Neural cell (in vitro differentiated cells): ENCODE data around the gene CPHXL2. TPM values are rescaled to one million over a fixed set of nuclear protein-coding genes. Genes with fewer than 3 reads are reported as not detected.
A peak's percentile ranks its signal among the peaks of the same experiment; 100 is the strongest.

Source experiments
- H2AFZ ChIP-seq: fragments of 200-600, 300-800 bp; sonication (generic), shearing (Covaris generic); 2 replicates; pipeline ENCODE4 v1.6.0; 2014; ENCODE audit warnings: low read depth, mild to moderate bottlenecking, antibody characterized with exemption, low read length, moderate library complexity
- H3F3A ChIP-seq: fragments of 200-600 bp; shearing (Covaris generic); 2 replicates; pipeline ENCODE4 v1.6.1; 2016; ENCODE audit warnings: mild to moderate bottlenecking, moderate library complexity, mixed read lengths, antibody characterized with exemption, low read length; ENCODE audit not compliant: insufficient read depth, poor library complexity, severe bottlenecking
- H3K27ac ChIP-seq: fragments of 200-600, 300-800 bp; sonication (generic), shearing (Covaris generic); 2 replicates; pipeline ENCODE4 v1.5.1; 2014; ENCODE audit warnings: mild to moderate bottlenecking, low read length, moderate library complexity
- H3K27me3 ChIP-seq: fragments of 300-800, 200-600 bp; sonication (generic), shearing (Covaris generic); 2 replicates; pipeline ENCODE4 v1.6.0; 2014; ENCODE audit warnings: mild to moderate bottlenecking, low read depth, low read length, moderate library complexity; ENCODE audit not compliant: insufficient read depth
- H3K36me3 ChIP-seq: fragments of 300-800, 200-600 bp; sonication (generic), shearing (Covaris generic); 2 replicates; pipeline ENCODE4 v1.5.1; 2014; ENCODE audit warnings: mild to moderate bottlenecking, antibody characterized with exemption, low read length, moderate library complexity; ENCODE audit not compliant: insufficient read depth
- H3K4me2 ChIP-seq: fragments of 300-800, 200-600 bp; sonication (generic), shearing (Covaris generic); 2 replicates; pipeline ENCODE4 v1.6.0; 2014; ENCODE audit warnings: mild to moderate bottlenecking, low read length
- H3K4me3 ChIP-seq: fragments of 300-800, 200-600 bp; sonication (generic), shearing (Covaris generic); 2 replicates; pipeline ENCODE4 v1.5.1; 2014; ENCODE audit warnings: mild to moderate bottlenecking, low read length, moderate library complexity
- H3K79me2 ChIP-seq: fragments of 200-600 bp; shearing (Covaris generic); replicated peaks from 2 replicates; pipeline ENCODE4 v1.6.0; 2014; ENCODE audit warnings: mild to moderate bottlenecking, low read length, moderate library complexity; ENCODE audit not compliant: insufficient read depth
- H3K9ac ChIP-seq: fragments of 300-800, 200-600 bp; sonication (generic), shearing (Covaris generic); 2 replicates; pipeline ENCODE4 v1.6.1; 2016; ENCODE audit warnings: mild to moderate bottlenecking, low read length, mixed read lengths
- H3K9me2 ChIP-seq: fragments of 200-600 bp; shearing (Covaris generic); 2 replicates; pipeline ENCODE4 v1.6.1; 2016; ENCODE audit warnings: mild to moderate bottlenecking, low read length, mixed read lengths; ENCODE audit not compliant: insufficient read depth
- H3K9me3 ChIP-seq: fragments of 200-600, 300-800 bp; sonication (generic), shearing (Covaris generic); 2 replicates; pipeline ENCODE4 v1.6.1; 2016; ENCODE audit warnings: mild to moderate bottlenecking, mixed run types, low read length, moderate library complexity, mixed read lengths
- H4K20me1 ChIP-seq: fragments of 200-600 bp; shearing (Covaris generic); 2 replicates; pipeline ENCODE4 v1.6.1; 2016; ENCODE audit warnings: mild to moderate bottlenecking, mixed run types; ENCODE audit not compliant: insufficient read depth
- EP300 ChIP-seq: fragments of 450-650 bp; conservative IDR thresholded peaks from 2 replicates; pipeline ENCODE4 v1.6.1; 2014; ENCODE audit warnings: antibody characterized with exemption, mild to moderate bottlenecking, moderate library complexity; ENCODE audit not compliant: poor library complexity, severe bottlenecking
- EZH2 ChIP-seq: fragments of 200-600, 300-800 bp; shearing (Covaris generic), sonication (generic); IDR thresholded peaks from 2 replicates; pipeline ENCODE4 v1.6.1; 2014; ENCODE audit warnings: antibody characterized with exemption, low read length, borderline replicate concordance, mild to moderate bottlenecking; ENCODE audit not compliant: insufficient read depth, poor library complexity, severe bottlenecking
- MXI1 ChIP-seq: fragments of 450-650 bp; conservative IDR thresholded peaks from 2 replicates; pipeline ENCODE4 v1.6.1; 2014; ENCODE audit warnings: antibody characterized with exemption, mild to moderate bottlenecking; ENCODE audit not compliant: poor library complexity, severe bottlenecking
- POLR2AphosphoS5 ChIP-seq: IDR thresholded peaks from 2 replicates; pipeline ENCODE4 v1.6.1; 2012
- RAD21 ChIP-seq: fragments of 450-650 bp; conservative IDR thresholded peaks from 2 replicates; pipeline ENCODE4 v1.6.1; 2014; ENCODE audit warnings: antibody characterized with exemption, mild to moderate bottlenecking, moderate library complexity
- SMC3 ChIP-seq: fragments of 450-650 bp; conservative IDR thresholded peaks from 2 replicates; pipeline ENCODE4 v1.6.1; 2014; ENCODE audit warnings: antibody characterized with exemption, mild to moderate bottlenecking, moderate library complexity; ENCODE audit not compliant: poor library complexity
- TAF1 ChIP-seq: IDR thresholded peaks from 2 replicates; pipeline ENCODE4 v1.6.1; 2012; ENCODE audit warnings: low read depth
- polyA plus RNA-seq: library from polyadenylated mRNA; depleted of rRNA; stranded (reverse); fragments of >200 nt; gene quantifications from 2 replicates; pipeline ENCODE4 v1.2.3, GENCODE V29; 2014
- TF ChIP-seq, protein P1 (sequence below): fragments of 450-650 bp; IDR thresholded peaks from 2 replicates; pipeline ENCODE4 v1.5.1; 2014; ENCODE audit warnings: antibody characterized with exemption, mild to moderate bottlenecking, moderate library complexity; ENCODE audit not compliant: poor library complexity, severe bottlenecking
- TF ChIP-seq, protein P2 (sequence below): IDR thresholded peaks from 2 replicates; pipeline ENCODE4 v1.6.1; 2012; ENCODE audit warnings: borderline replicate concordance

Gene CPHXL2
- polyA plus RNA-seq, 1 donor from 2014 or later, result not detected

DNA sequence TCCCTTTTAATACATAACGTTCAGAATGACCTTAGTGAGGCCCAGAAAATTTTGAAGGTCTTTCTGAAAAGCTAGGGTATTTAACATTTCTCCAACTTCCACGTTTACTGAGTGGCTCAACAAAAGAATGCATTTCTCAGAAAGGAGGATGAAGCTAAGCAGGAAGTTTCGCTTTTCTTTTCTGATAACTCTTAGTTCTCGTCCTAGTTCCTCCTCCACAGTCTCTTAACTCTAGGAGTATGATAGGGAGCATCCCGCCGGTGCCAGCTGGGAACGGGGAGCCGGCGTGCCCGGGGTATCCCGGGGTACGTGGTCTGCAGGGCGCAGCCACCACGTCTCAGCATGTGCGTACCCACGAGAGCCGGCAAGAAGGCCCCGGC is 29.7 kb downstream of the CPHXL2 start:
- Histone ChIP-seq H3K4me2 (peak overlapping the region; percentile 70), H3K9me2 (no peaks in the 10 kb centered on the region), H3K79me2 (peaks cover 75% of the 10 kb centered on the region), H3K9me3 (no peaks in the 10 kb centered on the region), H3K36me3 (no peaks in the 10 kb centered on the region), H3K27me3 (no peaks in the 10 kb centered on the region), H4K20me1 (peaks cover 17% of the 10 kb centered on the region), H3K9ac (peak overlapping the region; percentile 99), H3K4me3 (peak overlapping the region; percentile 87), H3F3A (peaks cover 3% of the 10 kb centered on the region), H3K27ac (peak overlapping the region; percentile 99), H2AFZ (peak overlapping the region; percentile 37)
- TF ChIP-seq MXI1 (no peak), EZH2 (no peak), POLR2AphosphoS5 (no peak), EP300 (no peak), RAD21 (no peak), SMC3 (no peak), TAF1 (no peak)
- TF ChIP-seq, protein P1, sequence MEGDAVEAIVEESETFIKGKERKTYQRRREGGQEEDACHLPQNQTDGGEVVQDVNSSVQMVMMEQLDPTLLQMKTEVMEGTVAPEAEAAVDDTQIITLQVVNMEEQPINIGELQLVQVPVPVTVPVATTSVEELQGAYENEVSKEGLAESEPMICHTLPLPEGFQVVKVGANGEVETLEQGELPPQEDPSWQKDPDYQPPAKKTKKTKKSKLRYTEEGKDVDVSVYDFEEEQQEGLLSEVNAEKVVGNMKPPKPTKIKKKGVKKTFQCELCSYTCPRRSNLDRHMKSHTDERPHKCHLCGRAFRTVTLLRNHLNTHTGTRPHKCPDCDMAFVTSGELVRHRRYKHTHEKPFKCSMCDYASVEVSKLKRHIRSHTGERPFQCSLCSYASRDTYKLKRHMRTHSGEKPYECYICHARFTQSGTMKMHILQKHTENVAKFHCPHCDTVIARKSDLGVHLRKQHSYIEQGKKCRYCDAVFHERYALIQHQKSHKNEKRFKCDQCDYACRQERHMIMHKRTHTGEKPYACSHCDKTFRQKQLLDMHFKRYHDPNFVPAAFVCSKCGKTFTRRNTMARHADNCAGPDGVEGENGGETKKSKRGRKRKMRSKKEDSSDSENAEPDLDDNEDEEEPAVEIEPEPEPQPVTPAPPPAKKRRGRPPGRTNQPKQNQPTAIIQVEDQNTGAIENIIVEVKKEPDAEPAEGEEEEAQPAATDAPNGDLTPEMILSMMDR, result no peak
- TF ChIP-seq, protein P2, sequence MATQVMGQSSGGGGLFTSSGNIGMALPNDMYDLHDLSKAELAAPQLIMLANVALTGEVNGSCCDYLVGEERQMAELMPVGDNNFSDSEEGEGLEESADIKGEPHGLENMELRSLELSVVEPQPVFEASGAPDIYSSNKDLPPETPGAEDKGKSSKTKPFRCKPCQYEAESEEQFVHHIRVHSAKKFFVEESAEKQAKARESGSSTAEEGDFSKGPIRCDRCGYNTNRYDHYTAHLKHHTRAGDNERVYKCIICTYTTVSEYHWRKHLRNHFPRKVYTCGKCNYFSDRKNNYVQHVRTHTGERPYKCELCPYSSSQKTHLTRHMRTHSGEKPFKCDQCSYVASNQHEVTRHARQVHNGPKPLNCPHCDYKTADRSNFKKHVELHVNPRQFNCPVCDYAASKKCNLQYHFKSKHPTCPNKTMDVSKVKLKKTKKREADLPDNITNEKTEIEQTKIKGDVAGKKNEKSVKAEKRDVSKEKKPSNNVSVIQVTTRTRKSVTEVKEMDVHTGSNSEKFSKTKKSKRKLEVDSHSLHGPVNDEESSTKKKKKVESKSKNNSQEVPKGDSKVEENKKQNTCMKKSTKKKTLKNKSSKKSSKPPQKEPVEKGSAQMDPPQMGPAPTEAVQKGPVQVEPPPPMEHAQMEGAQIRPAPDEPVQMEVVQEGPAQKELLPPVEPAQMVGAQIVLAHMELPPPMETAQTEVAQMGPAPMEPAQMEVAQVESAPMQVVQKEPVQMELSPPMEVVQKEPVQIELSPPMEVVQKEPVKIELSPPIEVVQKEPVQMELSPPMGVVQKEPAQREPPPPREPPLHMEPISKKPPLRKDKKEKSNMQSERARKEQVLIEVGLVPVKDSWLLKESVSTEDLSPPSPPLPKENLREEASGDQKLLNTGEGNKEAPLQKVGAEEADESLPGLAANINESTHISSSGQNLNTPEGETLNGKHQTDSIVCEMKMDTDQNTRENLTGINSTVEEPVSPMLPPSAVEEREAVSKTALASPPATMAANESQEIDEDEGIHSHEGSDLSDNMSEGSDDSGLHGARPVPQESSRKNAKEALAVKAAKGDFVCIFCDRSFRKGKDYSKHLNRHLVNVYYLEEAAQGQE, result no peak

DNA sequence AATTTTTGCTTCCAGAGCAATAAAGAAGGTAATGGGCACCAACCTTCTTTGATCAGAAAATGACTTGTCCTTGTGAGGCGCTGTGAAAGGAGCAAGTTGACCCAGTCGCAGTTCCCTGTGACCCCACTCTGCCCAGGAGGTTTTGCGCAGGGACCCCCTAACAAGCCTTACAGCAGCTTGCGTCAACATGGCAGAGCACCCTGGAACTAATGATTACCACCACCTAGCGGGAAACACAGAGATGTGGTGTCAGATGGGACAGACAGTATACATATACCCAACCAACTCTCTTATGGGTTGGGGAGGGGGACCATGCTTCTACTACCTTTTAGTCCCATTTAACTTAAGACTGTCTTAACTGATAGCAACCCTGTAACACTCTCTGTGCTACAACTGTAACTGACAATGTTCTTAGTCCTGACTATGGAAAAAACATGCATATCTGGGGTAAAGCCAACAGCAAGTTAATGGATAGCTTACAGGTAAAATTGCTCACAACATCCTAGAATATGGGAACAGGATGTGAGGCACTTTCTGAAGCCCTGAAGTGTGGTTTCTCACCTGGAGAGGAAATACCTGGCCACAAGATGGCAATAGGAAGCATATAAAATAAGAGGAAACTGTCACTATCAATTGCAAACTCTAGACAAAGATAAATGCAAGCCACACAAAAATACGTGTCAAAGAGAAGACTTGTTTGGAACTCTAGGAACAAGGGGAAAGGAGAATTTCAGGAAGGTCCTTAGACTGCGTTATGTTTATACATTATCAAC is 32.4 kb downstream of the CPHXL2 start:
- Histone ChIP-seq H3K9ac (no peak overlapping the region), H3F3A (peaks cover 1% of the 10 kb centered on the region), H3K9me3 (no peaks in the 10 kb centered on the region), H3K4me2 (no peak overlapping the region), H3K9me2 (no peaks in the 10 kb centered on the region), H4K20me1 (no peaks in the 10 kb centered on the region), H3K36me3 (no peaks in the 10 kb centered on the region), H3K79me2 (peaks cover 52% of the 10 kb centered on the region), H3K27me3 (no peaks in the 10 kb centered on the region), H3K4me3 (no peak overlapping the region), H3K27ac (no peak overlapping the region), H2AFZ (no peak overlapping the region)
- TF ChIP-seq SMC3 (peak; percentile 33), TAF1 (no peak)
- TF ChIP-seq, protein P1, result peak; percentile 31
